Right ventricle myocardium superior (tissue), 1 donor: ENCODE measurements around the gene DCBLD1. TPM values are rescaled to one million over a fixed set of nuclear protein-coding genes. Genes with fewer than 3 reads are reported as not detected.
A peak's percentile ranks its signal among the peaks of the same experiment; 100 is the strongest.

ENCODE experiments used
- ATAC-seq: fragments of 200-7000 bp; cut with Tn5 transposase; one replicate; pipeline ENCODE4 v1.9.1; 2020; ENCODE audit warnings: mild to moderate bottlenecking; ENCODE audit not compliant: poor library complexity
- DNase-seq: peaks from one replicate; pipeline ENCODE4 v3.0.0-alpha.2; 2020
- intact Hi-C: fragments of 100-400 bp; cut with DNase I; formaldehyde crosslinking; loops from one replicate; pipeline ENCODE4 v1.11.2; 2022
- total RNA-seq: library from RNA; stranded (reverse); fragmentation: NEBNext Ultra II Directional; extraction: Animal tissue kit (Norgen Biotek cat#: 25700); gene quantifications from one replicate; pipeline ENCODE4 v1.2.1, GENCODE V29; 2021
- donor health status: DM: no; HTN: yes; CAD: no; lungs with severe emphysema.

The DCBLD1 gene
- total RNA-seq, 1 donor from 2014 or later = 6.7 TPM

DNA sequence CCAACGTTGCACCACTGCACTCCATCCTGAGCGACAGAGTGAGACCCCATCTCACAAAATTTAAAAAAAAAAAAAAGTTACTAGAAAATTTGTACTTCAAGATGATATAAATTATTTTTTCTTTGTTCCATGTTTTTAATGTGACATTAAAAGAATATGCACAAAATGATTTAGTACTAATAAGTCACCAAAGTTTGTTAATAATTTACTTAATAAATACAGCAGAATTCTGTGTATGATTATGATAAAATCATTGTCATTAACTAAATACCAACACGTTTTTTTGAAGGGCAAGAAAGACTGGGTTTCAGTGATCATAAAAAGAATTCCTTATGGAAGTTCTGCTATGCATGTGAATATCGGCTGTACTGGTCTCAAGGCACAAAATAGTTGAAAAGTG, 91.7 kb downstream of the DCBLD1 start:
- intact Hi-C loops = no loop called here
- ATAC-seq = no peak
- no peak for DNase-seq

- ATAC-seq (no peak), DNase-seq (no peak)
- intact Hi-C loops = no loop called here
Measured at GRCh38 chr6:117585647-117586046, 103.2 kb downstream of the DCBLD1 start.

DNA sequence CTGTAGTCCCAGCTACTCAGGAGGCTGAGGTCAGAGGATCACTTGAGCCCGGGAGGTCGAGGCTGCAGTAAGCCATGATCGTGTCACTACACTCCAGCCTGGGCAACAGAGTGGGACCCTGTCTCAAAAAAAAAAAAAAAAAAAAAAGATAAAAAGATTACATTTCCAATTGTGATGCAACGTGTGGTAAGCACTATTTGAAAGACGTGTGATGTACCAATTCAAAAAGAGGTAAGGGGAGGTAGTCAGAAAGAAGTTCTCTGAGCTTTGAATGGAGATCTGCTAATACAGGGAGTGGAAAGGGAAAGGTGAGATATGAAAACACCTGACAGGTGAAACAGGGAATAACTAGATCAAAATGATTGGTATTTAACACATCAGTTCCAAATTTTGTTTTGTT, 108.0 kb downstream of the DCBLD1 start:
- intact Hi-C loops = no loop called here
- ATAC-seq (no peak), DNase-seq (no peak)

GRCh38 chr6:117591405-117591804, 108.9 kb downstream of the DCBLD1 start:
- no peak for DNase-seq
- peak; percentile 60 for ATAC-seq
- intact Hi-C loops = no loop called here

- intact Hi-C loops = no loop called here
- DNase-seq = no peak
- peak; percentile 70 for ATAC-seq
Measured at GRCh38 chr6:117592983-117593759, 110.7 kb downstream of the DCBLD1 start.

- intact Hi-C loops = no loop called here
- ATAC-seq = no peak
- DNase-seq = no peak
Measured at GRCh38 chr6:117595099-117595923, 112.8 kb downstream of the DCBLD1 start.

GRCh38 chr6:117597755-117598154, 115.3 kb downstream of the DCBLD1 start:
- ATAC-seq (no peak), DNase-seq (no peak)
- intact Hi-C loops = no loop called here

Other genes with a start within 250 kb of the DCBLD1 start
- gene VGLL2, start 217.1 kb upstream of the DCBLD1 start, total RNA-seq = not detected
- gene ROS1, start 56.7 kb upstream of the DCBLD1 start, total RNA-seq = 0.11 TPM
- gene GOPC, start 119.8 kb downstream of the DCBLD1 start, total RNA-seq = 17.5 TPM
- 13.3 TPM for gene NUS1, start 192.8 kb downstream of the DCBLD1 start, total RNA-seq